Right renal pelvis (tissue), 4 donors: ENCODE data around the gene SPTBN1. TPM values are rescaled to one million over a fixed set of nuclear protein-coding genes. Genes with fewer than 3 reads are reported as not detected.

ENCODE experiments used
- DNase-seq, 4 donors: peaks; one replicate each; pipeline ENCODE4 v3.0.0-alpha.2; 2013; ENCODE audit warnings: low read depth in 4 of 4, low spot score in 3 of 4, missing footprints in 1 of 4
- polyA plus RNA-seq, 4 donors: library from polyadenylated mRNA; unstranded; fragments of 120-200 nt; gene quantifications; one replicate each; pipeline ENCODE4 v1.2.1, GENCODE V29; 2013; ENCODE audit not compliant: insufficient read length in 4 of 4

Gene SPTBN1
- polyA plus RNA-seq, 4 donors: 224 to 243 (median 228) TPM

DNA sequence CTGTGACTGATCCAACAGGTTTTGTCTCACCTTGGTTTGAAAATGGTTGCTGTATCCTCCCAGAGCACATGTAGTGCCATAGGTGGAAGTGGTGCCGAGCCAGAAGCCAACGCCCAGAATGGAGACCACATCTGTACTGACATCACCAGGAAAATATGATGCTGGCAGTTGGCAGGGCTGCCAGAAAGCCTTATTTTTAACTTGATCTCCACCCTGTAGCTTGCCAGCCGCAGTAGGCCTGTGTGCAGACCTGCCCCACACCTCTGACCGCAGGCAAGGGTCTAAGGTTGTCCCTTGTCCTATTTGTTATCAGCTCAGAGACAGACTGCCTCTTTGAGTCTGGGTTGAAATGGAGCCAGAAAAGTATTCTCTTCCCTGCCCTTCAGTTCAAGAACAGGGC is 143.8 kb downstream of the SPTBN1 start:
- DNase-seq: no peak

DNA sequence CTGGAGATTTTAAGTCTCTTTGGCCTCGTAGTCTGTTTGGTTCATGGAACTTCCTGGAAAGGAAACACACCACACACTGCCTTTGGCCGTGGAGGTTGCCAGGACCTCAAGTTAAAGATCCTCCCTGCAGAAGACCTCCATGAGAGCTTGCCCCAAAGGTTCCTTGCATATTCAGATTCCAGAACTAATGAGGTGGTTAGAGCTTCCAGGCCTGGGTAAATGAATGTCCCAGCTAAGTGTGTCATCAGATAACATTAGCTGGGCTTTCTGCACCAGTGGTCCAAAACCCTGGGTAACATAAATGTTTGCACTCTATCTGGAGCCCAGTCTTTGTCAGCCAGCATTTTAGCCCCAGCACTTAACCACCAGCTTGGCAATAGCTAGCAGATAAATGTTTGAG is 145.2 kb downstream of the SPTBN1 start:
- no peak for DNase-seq

DNA sequence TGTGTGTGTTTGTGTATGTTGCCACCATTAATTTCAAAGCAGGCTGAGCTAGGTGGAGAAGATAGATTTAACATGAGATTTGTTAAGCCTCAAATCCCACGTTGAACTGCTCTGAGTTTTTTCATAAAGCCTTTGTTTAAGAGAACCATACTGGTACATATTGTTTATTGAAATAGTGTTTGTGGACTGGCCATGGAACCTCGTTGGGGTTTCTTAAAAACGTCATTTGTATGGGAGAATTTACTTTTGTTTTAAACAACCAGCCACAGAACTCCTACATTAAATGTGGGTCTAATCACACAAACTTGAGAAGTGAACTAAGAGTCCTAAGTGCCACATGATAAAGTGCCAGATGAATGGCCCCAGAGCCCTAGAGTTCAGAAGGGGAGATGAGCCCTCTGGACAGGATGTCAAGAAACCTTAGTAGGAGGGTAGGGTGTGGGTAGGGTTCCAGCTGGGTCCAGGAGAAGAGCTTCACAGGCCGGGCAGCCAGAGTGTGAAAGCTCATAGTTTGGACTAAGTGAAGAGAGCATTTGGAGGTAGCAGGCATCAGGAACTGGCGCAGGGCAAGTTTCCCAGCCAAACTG is 146.7 kb downstream of the SPTBN1 start:
- DNase-seq: no peak

- no peak for DNase-seq
These were observed 147.2 kb downstream of the SPTBN1 start for GRCh38 chr2:54603357-54603756.

DNA sequence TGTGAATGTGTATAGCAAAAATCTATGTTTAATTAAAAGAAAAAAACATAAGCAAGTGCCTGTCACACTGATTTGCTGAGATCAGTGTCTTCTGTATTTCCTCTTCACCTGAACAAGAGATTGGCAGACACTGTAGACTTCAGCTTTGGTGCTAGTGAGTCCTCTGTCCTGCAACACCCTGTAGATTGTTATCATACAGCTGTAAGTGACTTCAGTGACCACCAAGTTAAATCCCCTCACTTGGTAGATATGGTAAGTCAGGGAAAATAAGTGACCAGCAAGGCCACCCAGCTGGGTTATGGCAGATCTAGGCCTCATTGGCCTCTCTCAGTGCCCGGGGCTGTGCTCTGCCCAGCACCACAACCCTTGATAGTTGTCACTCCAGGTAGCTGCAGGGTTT is 147.7 kb downstream of the SPTBN1 start:
- no peak for DNase-seq

GRCh38 chr2:54604871-54605270 is 148.7 kb downstream of the SPTBN1 start:
- DNase-seq: no peak

DNA sequence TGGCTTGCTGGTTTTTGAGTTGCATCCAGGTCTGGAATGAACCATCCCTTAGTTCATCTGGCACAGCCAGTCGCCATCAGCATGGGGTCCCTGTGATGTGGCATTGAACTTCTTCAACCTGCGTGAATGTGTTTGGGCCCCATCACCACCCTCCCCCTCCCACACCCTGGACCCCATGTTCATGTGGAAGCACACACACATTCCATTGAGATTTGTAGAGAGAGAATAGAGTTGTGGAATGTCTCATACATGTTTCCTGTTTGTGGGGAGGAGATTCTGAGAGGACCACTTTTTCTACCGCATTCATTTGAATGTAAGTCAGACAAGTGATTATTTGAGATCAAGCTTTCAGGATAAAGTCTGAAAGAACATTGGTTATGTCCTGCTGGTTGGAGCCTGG is 149.7 kb downstream of the SPTBN1 start:
- DNase-seq: no peak

GRCh38 chr2:54606393-54606958 is 150.3 kb downstream of the SPTBN1 start:
- no peak for DNase-seq

DNA sequence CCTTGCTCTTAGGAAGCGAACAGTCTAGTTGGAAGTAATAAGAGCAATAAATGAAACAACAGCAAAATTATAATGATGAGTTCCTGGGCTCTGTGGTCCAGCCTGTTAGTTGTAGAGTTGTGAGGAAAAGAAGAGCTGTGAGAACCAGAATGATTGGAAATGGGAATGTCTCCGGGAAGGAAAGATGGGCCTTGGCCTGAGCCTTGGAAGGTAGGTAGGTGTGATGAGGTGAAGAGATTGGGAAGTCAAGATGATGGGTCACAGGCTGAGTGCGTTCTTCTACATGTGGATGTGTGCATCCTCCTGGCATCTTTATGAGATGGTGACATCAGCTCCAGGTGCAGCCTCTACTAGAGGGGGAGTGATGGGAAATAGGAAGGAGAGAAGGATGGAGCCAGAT is 152.1 kb downstream of the SPTBN1 start:
- DNase-seq: no peak

GRCh38 chr2:54609241-54609640 is 153.1 kb downstream of the SPTBN1 start:
- DNase-seq: no peak

DNA sequence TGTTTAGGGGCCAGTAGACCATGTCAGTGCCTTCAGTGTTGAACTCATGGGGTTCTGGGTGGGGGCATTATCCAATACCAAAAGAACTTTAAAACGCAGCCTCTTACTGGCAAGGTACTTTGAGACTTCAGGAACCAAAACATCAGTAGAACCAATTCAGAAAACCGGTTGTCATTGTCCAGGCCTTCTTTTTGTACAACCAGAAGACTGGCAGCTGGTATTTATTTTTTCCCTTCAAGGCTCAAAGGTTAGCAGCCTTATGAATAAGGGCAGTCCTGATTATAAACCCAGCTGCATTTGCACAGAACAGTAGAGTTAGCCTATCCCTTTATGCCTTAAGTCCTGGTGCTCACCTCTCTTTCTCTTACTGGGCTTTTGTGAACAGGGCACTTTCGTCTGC is 153.5 kb downstream of the SPTBN1 start:
- no peak for DNase-seq

DNA sequence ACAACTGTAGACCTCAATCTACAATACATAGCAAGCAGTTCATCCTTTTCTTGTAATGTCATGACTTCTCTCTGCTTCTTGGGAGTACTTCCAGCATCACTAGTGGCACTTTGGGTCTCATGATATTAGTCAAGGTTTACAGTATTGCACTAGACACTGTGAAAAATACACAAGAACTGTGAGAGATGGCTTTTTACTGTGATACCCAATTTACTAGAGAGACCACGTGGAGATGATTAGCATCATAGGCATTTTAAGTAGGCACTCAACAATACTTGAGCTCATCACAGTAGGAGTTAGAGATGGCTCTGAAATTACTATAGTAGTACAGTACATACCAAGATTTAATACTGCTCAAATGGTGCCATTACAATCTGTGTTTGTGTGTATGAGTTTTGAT is 154.6 kb downstream of the SPTBN1 start:
- no peak for DNase-seq

DNA sequence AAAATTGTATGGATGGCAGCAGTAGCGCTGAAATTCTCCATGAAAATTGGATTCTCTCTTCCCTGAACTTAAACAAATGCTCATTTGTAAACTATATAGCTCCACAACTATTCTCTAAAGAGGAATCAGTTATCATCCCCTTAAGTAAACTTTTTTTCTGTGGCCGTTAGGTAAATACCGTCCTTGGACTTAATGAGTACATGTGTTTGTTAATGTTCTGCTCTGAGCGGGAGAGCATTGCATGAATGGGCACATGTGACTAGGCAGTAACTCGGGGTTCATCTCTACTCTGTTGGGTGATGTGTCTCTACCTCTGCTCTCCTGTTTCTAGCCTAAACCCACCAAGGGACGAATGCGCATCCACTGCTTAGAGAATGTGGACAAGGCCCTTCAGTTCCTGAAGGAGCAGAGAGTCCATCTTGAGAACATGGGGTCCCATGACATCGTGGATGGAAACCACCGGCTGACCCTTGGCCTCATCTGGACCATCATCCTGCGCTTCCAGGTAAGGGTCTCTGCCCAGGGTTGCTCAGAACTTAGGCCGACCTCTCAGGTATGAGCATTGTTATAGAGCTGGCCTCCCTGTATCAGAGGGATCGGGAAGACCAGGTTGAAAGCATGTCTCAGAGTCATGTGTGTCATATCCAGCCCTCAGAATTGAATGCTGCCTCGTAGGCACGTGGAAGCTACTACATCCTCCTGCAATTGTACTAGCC is 155.9 kb downstream of the SPTBN1 start:
- no peak for DNase-seq

GRCh38 chr2:54613386-54613785 is 157.3 kb downstream of the SPTBN1 start:
- no peak for DNase-seq

- no peak for DNase-seq
These were observed 157.7 kb downstream of the SPTBN1 start for GRCh38 chr2:54613794-54614257.

DNA sequence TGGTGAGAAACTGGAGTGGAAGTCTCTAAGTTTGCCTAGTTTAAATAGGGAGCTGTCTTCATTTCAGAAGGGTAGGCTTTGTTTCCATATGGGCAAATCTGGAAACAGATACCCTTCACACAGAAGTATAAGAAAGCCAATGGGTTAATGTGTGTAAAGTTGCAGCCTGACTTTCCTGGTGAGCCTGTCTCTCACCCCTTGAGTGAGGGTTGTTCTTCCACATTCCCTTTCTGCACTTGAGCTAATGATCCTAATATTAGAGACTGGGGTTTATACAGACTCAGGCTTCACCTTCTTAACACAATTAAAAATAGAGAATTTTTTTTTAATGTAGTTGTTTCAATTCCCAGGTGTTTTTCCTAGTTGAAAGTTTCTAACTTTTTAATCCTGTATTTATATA is 158.7 kb downstream of the SPTBN1 start:
- no peak for DNase-seq

- no peak for DNase-seq
These were observed 159.9 kb downstream of the SPTBN1 start for GRCh38 chr2:54615832-54616534.

DNA sequence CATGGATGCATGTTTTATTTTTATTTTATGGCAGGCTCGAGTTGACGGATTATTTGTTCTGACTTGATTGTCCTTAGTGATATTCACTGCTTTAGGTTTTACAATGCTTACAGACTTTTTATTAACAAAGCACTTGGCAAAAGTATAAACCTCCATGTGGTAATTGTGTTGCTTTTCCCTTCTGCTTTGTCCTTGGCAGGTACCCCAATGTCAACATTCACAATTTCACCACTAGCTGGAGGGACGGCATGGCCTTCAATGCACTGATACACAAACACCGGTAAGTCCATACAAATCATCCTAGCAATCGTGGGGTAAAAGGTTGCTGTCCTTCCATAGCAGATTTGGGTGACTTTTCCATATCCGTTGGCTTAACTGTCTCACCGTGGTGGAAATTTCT is 161.3 kb downstream of the SPTBN1 start:
- no peak for DNase-seq

DNA sequence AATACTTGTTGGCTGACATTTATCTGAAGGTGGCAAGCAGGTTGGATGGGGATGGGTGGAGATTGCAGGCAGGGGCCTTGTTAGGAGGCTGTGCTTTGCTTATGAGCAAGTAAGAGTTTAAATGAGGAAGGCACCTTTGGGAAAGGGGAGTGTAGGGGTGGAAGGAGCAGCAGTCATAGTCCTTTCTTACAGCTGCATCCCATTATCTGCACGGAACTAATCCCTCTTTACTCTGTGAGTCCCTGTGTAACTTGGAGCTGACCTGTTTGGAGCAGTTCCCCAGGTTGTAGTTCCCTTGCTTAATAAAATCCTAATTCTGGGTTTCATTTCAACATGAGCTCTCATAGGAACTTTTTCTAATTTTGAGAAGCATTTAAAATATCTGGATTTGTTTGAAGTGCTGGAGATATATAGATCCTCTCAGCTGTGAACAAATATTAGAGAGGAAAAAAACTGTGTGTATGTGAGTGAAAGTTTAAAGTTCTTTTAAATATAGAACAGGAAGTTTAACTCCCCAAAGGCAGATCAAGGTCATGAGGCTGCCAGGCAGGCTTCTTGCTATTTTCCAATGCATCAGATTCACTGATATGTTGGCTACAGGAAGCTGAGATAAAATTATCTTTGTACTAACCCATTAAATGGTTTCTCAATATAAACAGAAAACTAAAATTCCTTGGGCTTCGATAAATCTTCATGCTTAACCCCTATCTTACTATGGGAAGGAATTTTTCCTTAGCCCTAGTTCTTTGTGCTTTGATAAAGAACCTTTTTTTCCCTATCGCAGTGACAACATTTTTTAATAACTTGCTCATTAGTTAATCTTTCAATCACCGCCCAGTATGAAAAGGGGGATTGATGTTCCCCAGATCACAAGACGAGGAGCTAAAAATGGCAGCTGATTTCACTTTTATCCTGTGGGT is 162.8 kb downstream of the SPTBN1 start:
- no peak for DNase-seq

DNA sequence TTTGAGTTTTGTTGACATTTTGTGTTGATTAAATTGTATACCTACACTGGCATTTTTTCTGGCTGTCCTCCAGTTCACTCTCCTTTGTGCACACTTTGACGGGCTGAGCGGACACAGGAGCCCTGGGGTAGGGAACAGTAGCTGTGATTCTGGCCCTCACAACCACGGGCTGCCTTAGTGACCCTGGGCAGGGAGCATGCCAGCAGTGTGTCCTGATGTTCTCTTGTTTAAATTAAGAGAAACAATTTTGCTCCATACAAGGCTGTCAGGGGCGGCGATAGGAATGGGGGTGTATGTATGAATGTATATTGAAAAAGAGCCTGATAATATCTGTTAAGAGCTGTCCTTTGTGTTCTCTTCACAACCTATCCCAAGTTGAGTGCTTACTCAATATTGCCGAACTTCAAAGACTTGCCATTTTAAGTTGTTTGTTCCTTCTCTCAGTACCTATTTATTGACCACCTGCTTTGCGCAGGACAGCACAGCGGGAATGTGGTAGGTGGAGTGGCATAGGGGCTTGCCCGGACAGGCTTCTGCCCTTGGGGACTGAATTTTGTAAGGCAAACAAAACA is 163.6 kb downstream of the SPTBN1 start:
- no peak for DNase-seq
